ENCODE results near the gene ARFGAP2. TPM values are rescaled to one million over a fixed set of nuclear protein-coding genes. Genes with fewer than 3 reads are reported as not detected.

Gene ARFGAP2
- total RNA-seq, 2 experiments from 2014 or later: 88.7 to 93.5 TPM

DNA sequence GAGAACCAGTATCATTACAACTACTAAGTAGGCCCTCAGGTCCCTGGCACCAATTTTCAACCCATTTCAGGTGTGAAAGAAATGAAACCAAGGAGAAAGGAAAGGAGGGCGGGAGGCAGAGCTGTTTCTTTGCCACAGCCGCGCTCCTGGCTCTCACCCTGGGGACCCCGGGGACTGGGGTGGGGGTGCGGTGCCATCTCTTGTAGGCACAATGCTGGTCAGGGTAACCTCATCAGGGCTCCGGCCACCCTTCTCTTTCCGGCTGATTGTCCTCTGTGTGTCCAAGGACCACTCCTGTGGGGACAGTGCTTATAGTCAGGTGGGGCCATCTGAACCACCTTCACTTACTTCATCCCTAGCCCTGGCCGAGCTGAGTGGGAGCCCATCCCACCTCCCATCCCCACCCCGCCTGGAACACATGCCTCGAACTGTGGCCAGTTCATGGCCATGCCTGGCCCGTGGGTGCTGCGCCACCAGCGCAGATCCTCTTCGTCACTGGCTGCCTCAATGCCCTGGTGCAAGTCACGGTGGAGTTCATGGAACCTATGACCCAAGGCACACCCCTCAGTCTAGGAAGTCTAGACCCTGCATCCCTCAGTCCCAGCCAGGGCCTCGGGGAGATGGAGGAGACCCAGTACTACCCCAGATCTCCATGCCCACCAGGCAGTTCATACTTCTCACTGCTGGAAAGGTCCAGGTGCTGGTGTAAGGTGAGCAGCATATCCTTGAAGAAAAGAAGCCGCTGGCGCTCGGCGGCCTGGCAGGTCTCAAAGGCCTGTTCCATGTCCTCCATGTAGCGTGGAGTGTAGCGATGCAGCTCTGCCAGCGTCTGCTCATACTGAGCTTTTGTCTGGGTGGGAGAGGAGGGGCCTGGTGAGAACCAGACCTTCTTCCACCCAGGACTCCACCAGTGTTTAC lies 2.3 kb upstream of the ARFGAP2 start:
- CTCF ChIA-PET: interaction anchor here (0.9 to 3.4 kb wide), 15 partner anchors 10 to 93 kb away, joined by 3 to 30 read pairs (median 5); partner anchors contain the start of genes ACP2, DDB2 and PACSIN3
- POLR2A ChIA-PET: no interaction called here

- ChIA-PET POLR2A (no interaction called here), CTCF (interaction anchor here (0.6 to 3.4 kb wide), 14 partner anchors 11 to 233 kb away, joined by 3 to 30 read pairs (median 3); partner anchors contain the start of genes ACP2, DDB2, NR1H3 and PACSIN3)
Observed at GRCh38 chr11:47178316-47178715, 1.6 kb upstream of the ARFGAP2 start.

GRCh38 chr11:47177846-47178245 lies 1.2 kb upstream of the ARFGAP2 start:
- CTCF ChIA-PET: interaction anchor here (0.6 to 3.4 kb wide), 16 partner anchors 7 to 234 kb away, joined by 3 to 30 read pairs (median 4); partner anchors contain the start of genes ACP2, DDB2, NR1H3 and PACSIN3
- POLR2A ChIA-PET: no interaction called here

GRCh38 chr11:47177229-47177845 lies 658 bp upstream of the ARFGAP2 start:
- CTCF ChIA-PET: interaction anchor here (0.7 to 3.4 kb wide), 13 partner anchors 8 to 234 kb away, joined by 3 to 30 read pairs (median 5); partner anchors contain the start of genes ACP2, DDB2, NR1H3 and PACSIN3

GRCh38 chr11:47175746-47176327 lies 842 bp downstream of the ARFGAP2 start:
- ChIA-PET CTCF (interaction anchor here (0.6 to 2.1 kb wide), 2 partner anchors 9 to 148 kb away, joined by 4 to 5 read pairs; no protein-coding TSS in a partner anchor), POLR2A (interaction anchor here (0.5 to 1.2 kb wide), 2 partner anchors 39 to 291 kb away, joined by 3 read pairs; partner anchors contain the start of gene DDB2)

More at GRCh38 chr11:47177229-47177845, 658 bp upstream of the ARFGAP2 start:
- POLR2A ChIA-PET: interaction anchor here (1.0 kb wide), 1 partner anchor 37 kb away, joined by 5 read pairs; the partner anchor contains the start of gene DDB2

GRCh38 chr11:47172740-47173336 lies 3.8 kb downstream of the ARFGAP2 start:
- CTCF ChIA-PET: interaction anchor here (1.9 to 2.2 kb wide), 2 partner anchors 10 to 12 kb away, joined by 5 to 10 read pairs; no protein-coding TSS in a partner anchor
- POLR2A ChIA-PET: interaction anchor here (0.6 kb wide), 1 partner anchor 64 kb away, joined by 5 read pairs; no protein-coding TSS in a partner anchor

GRCh38 chr11:47171856-47172255 lies 4.8 kb downstream of the ARFGAP2 start:
- ChIA-PET POLR2A (no interaction called here), CTCF (interaction anchor here (1.2 to 2.2 kb wide), 3 partner anchors 9 to 17 kb away, joined by 5 to 10 read pairs (median 6); no protein-coding TSS in a partner anchor)

- POLR2A ChIA-PET: no interaction called here
- CTCF ChIA-PET: interaction anchor here (1.2 to 2.2 kb wide), 3 partner anchors 8 to 17 kb away, joined by 5 to 10 read pairs (median 6); no protein-coding TSS in a partner anchor
Observed at GRCh38 chr11:47171061-47171838, 5.4 kb downstream of the ARFGAP2 start.

DNA sequence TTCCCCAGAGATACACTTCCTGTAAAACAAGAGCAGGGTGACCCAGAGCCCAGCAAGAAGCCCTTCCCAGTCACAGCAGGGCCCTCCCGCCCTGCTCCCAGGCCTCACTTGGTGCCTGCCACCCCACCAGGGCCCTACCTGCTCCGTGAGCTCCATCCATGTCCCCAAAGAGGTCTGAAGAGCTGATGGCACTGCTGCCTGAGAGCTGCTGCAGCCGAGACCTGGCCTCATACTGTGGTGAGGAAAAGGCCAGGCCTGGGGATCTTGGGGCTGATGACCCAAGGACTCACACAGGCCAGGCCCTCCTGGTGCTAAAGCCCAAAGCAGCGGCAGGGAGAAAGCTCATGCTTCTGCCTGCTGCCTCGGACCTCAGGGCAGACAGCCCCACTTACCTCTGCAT lies 10.3 kb downstream of the ARFGAP2 start:
- ChIA-PET POLR2A (no interaction called here), CTCF (no interaction called here)

DNA sequence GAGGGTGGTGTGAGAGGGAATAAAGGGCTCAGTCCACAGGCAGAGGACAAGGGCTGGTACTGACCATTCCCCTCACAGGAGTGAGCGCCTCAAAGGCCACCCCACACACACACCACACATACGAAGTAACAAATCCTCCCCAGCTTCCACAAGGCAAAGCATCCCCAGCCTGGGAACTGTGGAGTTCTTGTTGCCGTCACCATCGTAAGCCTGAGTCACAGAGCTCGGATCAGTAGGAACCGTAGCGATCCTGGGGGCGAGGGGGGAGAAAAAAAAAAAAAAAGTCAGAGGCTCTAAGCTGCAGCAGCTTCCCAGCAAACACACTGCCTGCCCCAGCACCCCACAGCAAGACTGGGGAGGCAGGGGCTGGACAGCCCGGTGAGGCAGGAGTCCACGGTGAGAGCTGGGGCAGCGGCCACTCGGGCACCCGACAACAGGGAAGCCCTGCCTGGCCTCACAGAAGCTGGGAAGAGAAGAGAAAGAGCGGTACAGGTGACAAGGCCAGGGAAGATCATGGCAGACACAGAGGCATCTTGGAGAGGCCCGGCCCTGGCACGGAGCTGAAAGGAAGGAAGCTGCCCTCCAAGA lies 11.3 kb downstream of the ARFGAP2 start:
- POLR2A ChIA-PET: interaction anchor here (0.6 kb wide), 1 partner anchor 14 kb away, joined by 3 read pairs; no protein-coding TSS in a partner anchor
- CTCF ChIA-PET: no interaction called here

- ChIA-PET CTCF (no interaction called here), POLR2A (no interaction called here)
Observed at GRCh38 chr11:47164321-47164720, 12.4 kb downstream of the ARFGAP2 start.

GRCh38 chr11:47163898-47164297 lies 12.8 kb downstream of the ARFGAP2 start:
- ChIA-PET POLR2A (no interaction called here), CTCF (interaction anchor here (1.1 to 1.5 kb wide), 2 partner anchors 14 to 591 kb away, joined by 3 read pairs; no protein-coding TSS in a partner anchor)

GRCh38 chr11:47163193-47163592 lies 13.5 kb downstream of the ARFGAP2 start:
- CTCF ChIA-PET: interaction anchor here (0.7 to 2.0 kb wide), 7 partner anchors 9 to 591 kb away, joined by 3 to 12 read pairs (median 3); no protein-coding TSS in a partner anchor

DNA sequence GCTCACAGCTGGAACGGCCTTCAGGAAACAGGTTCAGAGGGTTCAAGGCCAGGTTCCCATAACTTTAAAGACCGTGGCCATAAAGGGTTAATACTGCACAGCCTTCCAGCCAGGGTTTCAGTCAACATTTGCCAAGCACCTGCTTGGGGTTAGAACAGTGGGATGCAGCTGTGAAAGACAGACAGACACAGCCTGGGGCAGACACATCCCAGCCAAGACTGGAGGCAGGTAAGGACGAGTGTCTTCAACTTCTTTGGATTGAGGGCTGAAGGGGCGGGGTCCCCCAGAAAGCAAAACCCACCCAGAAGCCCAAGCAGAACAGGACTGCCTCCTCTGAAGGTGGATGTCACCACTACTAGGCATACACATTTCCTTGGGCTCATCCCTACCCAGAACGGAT lies 14.3 kb downstream of the ARFGAP2 start:
- ChIA-PET POLR2A (interaction anchor here (0.7 to 1.4 kb wide), 2 partner anchors 97 to 100 kb away, joined by 4 to 8 read pairs; no protein-coding TSS in a partner anchor), CTCF (interaction anchor here (0.6 to 2.0 kb wide), 10 partner anchors 9 to 275 kb away, joined by 3 to 12 read pairs (median 4); no protein-coding TSS in a partner anchor)

More at GRCh38 chr11:47163193-47163592, 13.5 kb downstream of the ARFGAP2 start:
- POLR2A ChIA-PET: interaction anchor here (0.6 to 1.4 kb wide), 4 partner anchors 52 to 783 kb away, joined by 3 to 8 read pairs (median 4); partner anchors contain the start of gene DDB2

- CTCF ChIA-PET: interaction anchor here (0.6 to 2.0 kb wide), 7 partner anchors 9 to 275 kb away, joined by 3 to 12 read pairs (median 4); no protein-coding TSS in a partner anchor
- POLR2A ChIA-PET: interaction anchor here (1.4 kb wide), 1 partner anchor 98 kb away, joined by 4 read pairs; no protein-coding TSS in a partner anchor
Observed at GRCh38 chr11:47161890-47162289, 14.8 kb downstream of the ARFGAP2 start.

GRCh38 chr11:47161134-47161854 lies 15.4 kb downstream of the ARFGAP2 start:
- ChIA-PET CTCF (interaction anchor here (0.6 to 2.0 kb wide), 7 partner anchors 8 to 274 kb away, joined by 3 to 12 read pairs (median 4); no protein-coding TSS in a partner anchor), POLR2A (no interaction called here)

All from activated CD8-positive, alpha-beta memory T cell treated with anti-CD3 and anti-CD28 coated beads for 36 hours (primary cell).